ENCODE measurements around the gene VAV2.

- no peak for TF ChIP-seq GLIS3 (CRISPR knock-in tag; IDR thresholded peaks at IDR 0.05)
- no peak for TF ChIP-seq CSRNP3 (CRISPR knock-in tag; IDR thresholded peaks at IDR 0.05)
- no peak for TF ChIP-seq RARB (CRISPR knock-in tag; IDR thresholded peaks at IDR 0.05)
- no peak for TF ChIP-seq ARNTL (CRISPR knock-in tag; IDR thresholded peaks at IDR 0.05; ENCODE audit: borderline replicate concordance, low read depth)
Observed at GRCh38 chr9:133958756-133959155, 33.4 kb downstream of the VAV2 start.
